Measurements from ENCODE around the gene DUSP7. TPM values are rescaled to one million over a fixed set of nuclear protein-coding genes. Genes with fewer than 3 reads are reported as not detected.

Gene DUSP7
- total RNA-seq, 1 experiment from 2014 or later = 11.1 TPM

- no peaks in the 10 kb centered on the region for H3K36me3 ChIP-seq (ENCODE audit: insufficient read depth, low read length)
- peak overlapping the region; percentile 65 for H3K4me2 ChIP-seq (ENCODE audit: low read depth, low read length, poor library complexity, severe bottlenecking)
- peak overlapping the region; percentile 55; the same call in 1 of the 2 replicates for H3K9ac ChIP-seq (ENCODE audit: low read length)
- no peaks in the 10 kb centered on the region for H3K27me3 ChIP-seq (ENCODE audit: low read length)
- H2AFZ ChIP-seq (ENCODE audit: low read length) = no peak overlapping the region
- no peaks in the 10 kb centered on the region for H3K9me3 ChIP-seq (ENCODE audit: low read length)
- H3K9me2 ChIP-seq (replicated peaks; ENCODE audit: insufficient read depth, low read length) = no peaks in the 10 kb centered on the region
- H3K79me2 ChIP-seq (ENCODE audit: low read length) = no peaks in the 10 kb centered on the region
- no peaks in the 10 kb centered on the region for H4K20me1 ChIP-seq (ENCODE audit: insufficient read depth, low read depth, low read length)
- H3K27ac ChIP-seq (ENCODE audit: low read length) = no peak overlapping the region; the same call in 1 of the 2 replicates
- peak overlapping the region; percentile 9; the same call in 1 of the 2 replicates for H3K4me3 ChIP-seq (ENCODE audit: low read length)
- peaks cover 42% of the 10 kb centered on the region for H3K4me1 ChIP-seq (ENCODE audit: low read length)
- peak; percentile 81 for DNase-seq
These were observed 33.9 kb downstream of the DUSP7 start for GRCh38 chr3:52022323-52023100.

GRCh38 chr3:52021489-52022268 is 34.7 kb downstream of the DUSP7 start:
- peak overlapping the region; percentile 55 for H3K9ac ChIP-seq (ENCODE audit: low read length)
- peak overlapping the region; percentile 52 for H3K4me2 ChIP-seq (ENCODE audit: low read depth, low read length, poor library complexity, severe bottlenecking)
- no peaks in the 10 kb centered on the region for H3K27me3 ChIP-seq (ENCODE audit: low read length)
- H3K27ac ChIP-seq (ENCODE audit: low read length) = peak overlapping the region; percentile 46
- no peaks in the 10 kb centered on the region for H3K79me2 ChIP-seq (ENCODE audit: low read length)
- H3K9me3 ChIP-seq (ENCODE audit: low read length) = no peaks in the 10 kb centered on the region
- no peaks in the 10 kb centered on the region for H3K9me2 ChIP-seq (replicated peaks; ENCODE audit: insufficient read depth, low read length)
- no peaks in the 10 kb centered on the region for H3K36me3 ChIP-seq (ENCODE audit: insufficient read depth, low read length)
- peak overlapping the region; percentile 20; the same call in 1 of the 2 replicates for H2AFZ ChIP-seq (ENCODE audit: low read length)
- DNase-seq = peak; percentile 89
- no peaks in the 10 kb centered on the region for H4K20me1 ChIP-seq (ENCODE audit: insufficient read depth, low read depth, low read length)
- H3K4me3 ChIP-seq (ENCODE audit: low read length) = peak overlapping the region; percentile 9; the same call in 1 of the 2 replicates
- H3K4me1 ChIP-seq (ENCODE audit: low read length) = peaks cover 43% of the 10 kb centered on the region

- DNase-seq = no peak
- Histone ChIP-seq H3K27me3 (ENCODE audit: low read length) (no peaks in the 10 kb centered on the region), H3K4me2 (ENCODE audit: low read depth, low read length, poor library complexity, severe bottlenecking) (no peak overlapping the region), H3K36me3 (ENCODE audit: insufficient read depth, low read length) (no peaks in the 10 kb centered on the region), H3K9ac (ENCODE audit: low read length) (no peak overlapping the region), H3K4me3 (ENCODE audit: low read length) (no peak overlapping the region), H2AFZ (ENCODE audit: low read length) (no peak overlapping the region), H4K20me1 (ENCODE audit: insufficient read depth, low read depth, low read length) (no peaks in the 10 kb centered on the region), H3K4me1 (ENCODE audit: low read length) (peaks cover 52% of the 10 kb centered on the region), H3K9me2 (replicated peaks; ENCODE audit: insufficient read depth, low read length) (no peaks in the 10 kb centered on the region), H3K9me3 (ENCODE audit: low read length) (no peaks in the 10 kb centered on the region), H3K27ac (ENCODE audit: low read length) (no peak overlapping the region), H3K79me2 (ENCODE audit: low read length) (no peaks in the 10 kb centered on the region)
These were observed 35.6 kb downstream of the DUSP7 start for GRCh38 chr3:52020796-52021195.

GRCh38 chr3:52019352-52020080 is 36.9 kb downstream of the DUSP7 start:
- H3K9me3 ChIP-seq (ENCODE audit: low read length) = no peaks in the 10 kb centered on the region
- H2AFZ ChIP-seq (ENCODE audit: low read length) = no peak overlapping the region

GRCh38 chr3:52018319-52019000 is 37.9 kb downstream of the DUSP7 start:
- H2AFZ ChIP-seq (ENCODE audit: low read length) = no peak overlapping the region
- H3K9me2 ChIP-seq (replicated peaks; ENCODE audit: insufficient read depth, low read length) = no peaks in the 10 kb centered on the region
- no peak for DNase-seq
- no peak overlapping the region for H3K9ac ChIP-seq (ENCODE audit: low read length)
- no peaks in the 10 kb centered on the region for H3K9me3 ChIP-seq (ENCODE audit: low read length)
- H3K27ac ChIP-seq (ENCODE audit: low read length) = no peak overlapping the region
- peaks cover 45% of the 10 kb centered on the region for H3K4me1 ChIP-seq (ENCODE audit: low read length)
- no peaks in the 10 kb centered on the region for H3K36me3 ChIP-seq (ENCODE audit: insufficient read depth, low read length)
- H3K4me2 ChIP-seq (ENCODE audit: low read depth, low read length, poor library complexity, severe bottlenecking) = no peak overlapping the region
- H3K4me3 ChIP-seq (ENCODE audit: low read length) = no peak overlapping the region
- no peaks in the 10 kb centered on the region for H4K20me1 ChIP-seq (ENCODE audit: insufficient read depth, low read depth, low read length)
- H3K27me3 ChIP-seq (ENCODE audit: low read length) = no peaks in the 10 kb centered on the region
- H3K79me2 ChIP-seq (ENCODE audit: low read length) = no peaks in the 10 kb centered on the region

More at GRCh38 chr3:52019352-52020080, 36.9 kb downstream of the DUSP7 start:
- DNase-seq = no peak
- Histone ChIP-seq H3K4me3 (ENCODE audit: low read length) (no peak overlapping the region), H3K9ac (ENCODE audit: low read length) (no peak overlapping the region), H3K4me2 (ENCODE audit: low read depth, low read length, poor library complexity, severe bottlenecking) (no peak overlapping the region), H3K27ac (ENCODE audit: low read length) (no peak overlapping the region), H3K79me2 (ENCODE audit: low read length) (no peaks in the 10 kb centered on the region), H4K20me1 (ENCODE audit: insufficient read depth, low read depth, low read length) (no peaks in the 10 kb centered on the region), H3K36me3 (ENCODE audit: insufficient read depth, low read length) (no peaks in the 10 kb centered on the region), H3K9me2 (replicated peaks; ENCODE audit: insufficient read depth, low read length) (no peaks in the 10 kb centered on the region), H3K27me3 (ENCODE audit: low read length) (no peaks in the 10 kb centered on the region), H3K4me1 (ENCODE audit: low read length) (peaks cover 56% of the 10 kb centered on the region)

- no peak overlapping the region for H2AFZ ChIP-seq (ENCODE audit: low read length)
- H3K4me1 ChIP-seq (ENCODE audit: low read length) = peaks cover 37% of the 10 kb centered on the region
- H3K9ac ChIP-seq (ENCODE audit: low read length) = no peak overlapping the region
- H3K27ac ChIP-seq (ENCODE audit: low read length) = no peak overlapping the region
- no peaks in the 10 kb centered on the region for H3K79me2 ChIP-seq (ENCODE audit: low read length)
- H3K9me3 ChIP-seq (ENCODE audit: low read length) = no peaks in the 10 kb centered on the region
- H3K36me3 ChIP-seq (ENCODE audit: insufficient read depth, low read length) = no peaks in the 10 kb centered on the region
- no peak overlapping the region for H3K4me3 ChIP-seq (ENCODE audit: low read length)
- no peaks in the 10 kb centered on the region for H3K27me3 ChIP-seq (ENCODE audit: low read length)
- H4K20me1 ChIP-seq (ENCODE audit: insufficient read depth, low read depth, low read length) = no peaks in the 10 kb centered on the region
- no peaks in the 10 kb centered on the region for H3K9me2 ChIP-seq (replicated peaks; ENCODE audit: insufficient read depth, low read length)
- no peak overlapping the region for H3K4me2 ChIP-seq (ENCODE audit: low read depth, low read length, poor library complexity, severe bottlenecking)
- no peak for DNase-seq
These were observed 38.8 kb downstream of the DUSP7 start for GRCh38 chr3:52017586-52017985.

GRCh38 chr3:52015438-52016228 is 40.7 kb downstream of the DUSP7 start:
- peaks cover 20% of the 10 kb centered on the region for H3K4me1 ChIP-seq (ENCODE audit: low read length)
- no peaks in the 10 kb centered on the region for H3K9me2 ChIP-seq (replicated peaks; ENCODE audit: insufficient read depth, low read length)
- H3K79me2 ChIP-seq (ENCODE audit: low read length) = no peaks in the 10 kb centered on the region
- H3K9ac ChIP-seq (ENCODE audit: low read length) = peak overlapping the region; percentile 47
- no peaks in the 10 kb centered on the region for H3K27me3 ChIP-seq (ENCODE audit: low read length)
- H3K9me3 ChIP-seq (ENCODE audit: low read length) = no peaks in the 10 kb centered on the region
- H3K4me2 ChIP-seq (ENCODE audit: low read depth, low read length, poor library complexity, severe bottlenecking) = peak overlapping the region; percentile 41
- DNase-seq = no peak
- peak overlapping the region; percentile 62; the same call in 1 of the 2 replicates for H2AFZ ChIP-seq (ENCODE audit: low read length)
- H3K27ac ChIP-seq (ENCODE audit: low read length) = no peak overlapping the region
- H3K36me3 ChIP-seq (ENCODE audit: insufficient read depth, low read length) = no peaks in the 10 kb centered on the region
- no peak overlapping the region; the same call in 1 of the 2 replicates for H3K4me3 ChIP-seq (ENCODE audit: low read length)
- no peaks in the 10 kb centered on the region for H4K20me1 ChIP-seq (ENCODE audit: insufficient read depth, low read depth, low read length)

All from Karpas-422 (cell line).